Upper lobe of left lung (tissue), 4 donors: ENCODE data around the gene PTPRN2.

ENCODE experiments used
- CTCF ChIP-seq, 6 experiments: fragments of 450-650 bp in 4 of 6; fragments of 200-600 bp in 2 of 6; sonication (generic) in 2 of 6; IDR thresholded peaks; one replicate each; pipeline ENCODE4 v1.5.1; 2016 to 2019; ENCODE audit warnings: antibody characterized with exemption in 6 of 6
- POLR2A ChIP-seq, 4 donors: fragments of 450-650 bp; IDR thresholded peaks; one replicate each; pipeline ENCODE4 v1.5.1; 2016 to 2017; ENCODE audit warnings: antibody characterized with exemption in 4 of 4, mild to moderate bottlenecking in 2 of 4

GRCh38 chr7:158420591-158421340 lies 166.9 kb downstream of the PTPRN2 start:
- no peak for TF ChIP-seq CTCF (IDR thresholded peaks at IDR 0.05)
- TF ChIP-seq POLR2A (IDR thresholded peaks at IDR 0.05) = no peak
